GM12864 (cell line): Measurements from ENCODE around the gene NQO2.
"Not testable (repeated sequence)": the region's sequence is repeated elsewhere in the genome, so short reads cannot be mapped to it uniquely, and the experiment has no call there.

Experiments
- DNase-seq: peaks from one replicate; pipeline ENCODE4 v3.0.0-alpha.2; 2011; ENCODE audit warnings: low read depth
- H3K4me3 ChIP-seq: 2 replicates; pipeline ENCODE4 v1.5.1; 2011; ENCODE audit warnings: mild to moderate bottlenecking, low read depth, low read length, control low read depth
- TF ChIP-seq, protein P1 (sequence below): IDR thresholded peaks from 2 replicates; pipeline ENCODE4 v1.5.1; 2011; ENCODE audit warnings: low read depth, mild to moderate bottlenecking, moderate library complexity, low read length, control low read depth, inconsistent platforms; ENCODE audit errors: missing control alignments

NQO2 gene

DNA sequence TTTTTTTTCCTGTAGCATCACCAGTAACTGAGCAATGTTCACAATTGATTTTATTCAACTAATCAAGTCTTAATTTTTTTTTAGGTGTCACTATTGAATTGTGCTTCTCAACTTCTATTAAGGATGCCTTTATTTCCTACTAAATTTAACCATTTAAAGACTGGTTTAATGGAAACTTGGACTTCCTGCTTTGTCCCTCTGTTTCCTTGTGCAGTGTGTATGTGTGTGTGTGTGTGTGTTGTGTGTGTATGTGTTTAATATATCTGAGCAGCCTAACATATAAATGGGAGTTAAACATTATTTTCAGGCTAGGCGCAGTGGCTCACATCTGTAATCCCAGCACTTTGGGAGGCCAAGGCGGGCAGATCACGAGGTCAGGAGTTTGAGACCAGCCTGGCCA lies 30.1 kb upstream of the NQO2 start:
- no peak overlapping the region for H3K4me3 ChIP-seq
- TF ChIP-seq, protein P1, sequence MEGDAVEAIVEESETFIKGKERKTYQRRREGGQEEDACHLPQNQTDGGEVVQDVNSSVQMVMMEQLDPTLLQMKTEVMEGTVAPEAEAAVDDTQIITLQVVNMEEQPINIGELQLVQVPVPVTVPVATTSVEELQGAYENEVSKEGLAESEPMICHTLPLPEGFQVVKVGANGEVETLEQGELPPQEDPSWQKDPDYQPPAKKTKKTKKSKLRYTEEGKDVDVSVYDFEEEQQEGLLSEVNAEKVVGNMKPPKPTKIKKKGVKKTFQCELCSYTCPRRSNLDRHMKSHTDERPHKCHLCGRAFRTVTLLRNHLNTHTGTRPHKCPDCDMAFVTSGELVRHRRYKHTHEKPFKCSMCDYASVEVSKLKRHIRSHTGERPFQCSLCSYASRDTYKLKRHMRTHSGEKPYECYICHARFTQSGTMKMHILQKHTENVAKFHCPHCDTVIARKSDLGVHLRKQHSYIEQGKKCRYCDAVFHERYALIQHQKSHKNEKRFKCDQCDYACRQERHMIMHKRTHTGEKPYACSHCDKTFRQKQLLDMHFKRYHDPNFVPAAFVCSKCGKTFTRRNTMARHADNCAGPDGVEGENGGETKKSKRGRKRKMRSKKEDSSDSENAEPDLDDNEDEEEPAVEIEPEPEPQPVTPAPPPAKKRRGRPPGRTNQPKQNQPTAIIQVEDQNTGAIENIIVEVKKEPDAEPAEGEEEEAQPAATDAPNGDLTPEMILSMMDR, result no peak
- no peak for DNase-seq

DNA sequence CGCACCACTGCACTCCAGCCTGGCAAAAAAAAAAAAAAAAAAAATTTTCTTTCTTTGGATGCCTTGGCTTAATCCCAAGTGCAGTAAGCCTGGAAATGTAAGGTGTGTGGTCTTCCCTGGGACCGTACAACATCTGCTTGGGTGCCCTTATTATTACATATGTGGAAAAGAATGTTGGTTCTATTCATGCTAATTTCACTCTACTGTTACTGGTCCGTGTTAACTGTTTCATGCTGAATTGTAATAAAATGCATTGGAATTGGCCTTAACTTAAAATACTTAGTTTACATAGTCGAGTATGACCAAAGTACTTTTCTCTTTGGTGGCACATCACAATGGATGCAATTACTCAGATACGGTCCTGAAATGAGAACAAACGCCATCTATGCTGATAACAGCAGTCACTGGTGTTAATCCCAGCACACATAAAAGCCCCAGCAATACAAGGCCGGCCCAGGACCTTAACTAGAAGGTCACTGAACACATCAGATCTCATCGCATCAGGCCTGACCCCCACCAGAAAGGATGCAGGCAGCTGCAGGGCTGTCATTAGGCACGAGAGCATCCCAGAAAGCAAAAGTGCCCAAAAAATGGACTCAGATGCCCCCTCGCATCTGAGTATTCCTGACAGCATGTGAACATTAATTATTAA lies 29.5 kb upstream of the NQO2 start:
- no peak overlapping the region for H3K4me3 ChIP-seq
- TF ChIP-seq, protein P1, result no peak
- DNase-seq, result no peak

DNA sequence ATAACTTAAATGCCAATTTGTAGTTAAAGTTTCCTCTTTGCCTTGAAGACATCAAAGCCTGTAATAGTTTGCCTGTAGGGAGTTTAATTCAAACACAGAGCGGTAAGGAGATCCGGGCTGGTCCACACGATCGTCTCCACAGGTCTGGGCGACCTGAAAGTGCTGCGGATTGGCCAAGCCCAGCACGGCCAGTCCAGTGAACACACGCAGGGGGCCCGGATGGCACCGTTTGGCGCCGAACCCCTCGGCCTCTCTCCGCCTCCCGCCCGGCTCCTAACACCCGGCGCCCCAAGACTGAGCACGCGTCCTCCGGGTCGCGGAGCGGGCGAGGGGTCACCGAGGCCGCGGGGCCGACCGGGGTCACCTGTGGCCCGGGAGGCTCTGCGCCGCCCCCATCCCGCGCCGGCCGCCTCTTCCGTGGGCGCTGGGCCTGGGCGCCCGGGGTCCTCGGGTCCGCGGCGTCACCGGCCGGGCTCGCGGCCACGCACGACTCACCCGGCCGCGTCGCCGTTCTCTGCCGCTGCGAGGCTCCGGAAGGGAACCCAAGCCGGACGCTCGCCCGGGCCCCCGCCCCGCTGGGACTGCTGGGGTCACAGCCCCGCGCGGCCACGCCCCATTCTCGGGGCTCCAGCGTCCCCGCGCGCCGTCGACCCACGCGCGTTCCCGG lies 28.8 kb upstream of the NQO2 start:
- DNase-seq, result no peak
- H3K4me3 ChIP-seq, result no peak overlapping the region
- TF ChIP-seq, protein P1, result no peak

DNA sequence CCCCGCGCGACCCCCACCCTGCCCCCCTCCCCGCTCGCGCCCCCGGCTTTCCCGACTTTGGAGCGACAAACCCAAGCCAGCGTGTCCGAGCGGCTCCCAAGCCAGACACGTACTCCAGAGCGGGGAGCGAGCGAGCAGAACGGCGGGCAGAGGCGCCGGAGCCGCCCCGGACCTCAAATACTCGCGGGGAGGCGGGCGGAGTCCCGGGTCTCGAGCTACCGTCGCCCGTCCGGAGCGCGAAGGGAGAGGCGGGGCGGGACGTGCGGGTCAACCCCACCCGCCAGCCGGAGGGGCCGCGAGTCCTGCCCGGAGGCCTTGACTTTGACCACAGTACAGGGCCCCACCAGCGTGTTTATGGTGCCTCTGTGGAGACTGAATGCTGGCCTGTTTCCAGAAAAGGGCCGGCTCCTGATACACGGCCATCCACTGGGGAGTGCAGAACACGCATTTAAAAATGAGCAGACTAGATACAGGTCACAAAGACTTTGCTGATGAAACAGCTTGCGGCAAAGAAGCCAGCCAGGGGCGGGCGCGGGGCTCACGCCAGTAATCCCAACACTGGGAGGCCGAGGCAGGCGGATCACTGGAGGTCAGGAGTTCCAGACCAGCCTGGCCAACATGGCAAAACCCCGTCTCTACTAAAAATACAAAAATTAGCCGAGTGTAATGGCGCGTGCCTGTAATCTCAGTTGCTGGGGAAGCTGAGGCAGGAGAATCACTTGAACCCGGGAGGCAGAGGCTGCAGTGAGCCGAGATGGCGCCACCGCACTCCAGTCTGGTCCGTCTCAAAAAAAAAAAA lies 28.1 kb upstream of the NQO2 start, which contains the start of gene SERPINB6:
Gene SERPINB6 (minus strand): TSS at position 148 of the 799 bp plus-strand sequence. CDS start 12,235 bp downstream, outside the sequence.
- H3K4me3 ChIP-seq, result no peak within 1 kb of the TSS
- TF ChIP-seq, protein P1, result no peak
- no peak for DNase-seq

DNA sequence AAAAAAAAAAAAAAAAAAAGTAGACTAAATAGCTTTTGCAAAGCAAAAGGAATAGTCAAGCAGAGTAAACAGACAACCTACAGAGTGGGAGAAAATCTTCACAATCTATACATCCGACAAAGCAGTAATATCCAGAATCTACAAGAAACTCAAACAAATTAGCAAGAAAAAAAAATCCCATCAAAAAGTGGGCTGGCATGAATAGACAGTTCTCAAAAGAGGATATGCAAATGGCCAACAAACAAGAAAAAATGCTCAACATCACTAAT lies 27.5 kb upstream of the NQO2 start:
- H3K4me3 ChIP-seq, DNase-seq: not testable (repeated sequence)

DNA sequence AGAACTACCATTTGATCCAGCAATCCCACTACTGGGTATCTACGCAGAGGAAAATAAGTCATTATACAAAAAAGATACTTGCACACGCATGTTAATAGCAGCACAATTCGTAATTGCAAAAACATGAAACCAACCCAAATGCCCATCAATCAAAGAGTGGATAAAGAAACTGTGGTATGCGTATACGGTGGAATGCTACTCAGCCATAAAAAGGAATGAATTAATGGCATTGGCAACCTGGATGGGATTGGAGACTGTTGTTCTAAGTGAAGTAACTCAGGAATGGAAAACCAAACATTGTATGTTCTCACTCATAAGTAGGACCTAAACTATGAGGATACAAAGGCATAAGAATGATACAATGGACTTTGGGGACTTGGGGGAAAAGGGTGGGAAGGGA lies 27.0 kb upstream of the NQO2 start:
- not testable (repeated sequence) for H3K4me3 ChIP-seq, DNase-seq

DNA sequence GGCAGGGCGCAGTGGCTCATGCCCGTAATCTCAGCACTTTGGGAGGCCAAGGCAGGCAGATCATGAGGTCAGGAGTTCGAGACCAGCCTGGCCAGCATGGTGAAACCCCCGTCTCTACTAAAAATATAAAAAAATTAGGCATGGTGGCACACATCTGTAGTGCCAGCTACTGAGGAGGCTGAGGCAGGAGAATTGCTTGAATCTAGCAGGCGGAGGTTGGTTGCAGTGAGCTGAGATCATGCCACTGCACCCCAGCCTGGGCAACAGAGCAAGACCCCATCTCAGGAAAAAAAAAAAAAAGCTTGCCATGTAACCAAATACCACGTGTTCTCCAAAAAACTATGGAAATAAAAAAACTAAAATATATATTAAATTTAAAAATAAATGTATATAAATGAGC lies 26.5 kb upstream of the NQO2 start:
- DNase-seq, H3K4me3 ChIP-seq: not testable (repeated sequence)

DNA sequence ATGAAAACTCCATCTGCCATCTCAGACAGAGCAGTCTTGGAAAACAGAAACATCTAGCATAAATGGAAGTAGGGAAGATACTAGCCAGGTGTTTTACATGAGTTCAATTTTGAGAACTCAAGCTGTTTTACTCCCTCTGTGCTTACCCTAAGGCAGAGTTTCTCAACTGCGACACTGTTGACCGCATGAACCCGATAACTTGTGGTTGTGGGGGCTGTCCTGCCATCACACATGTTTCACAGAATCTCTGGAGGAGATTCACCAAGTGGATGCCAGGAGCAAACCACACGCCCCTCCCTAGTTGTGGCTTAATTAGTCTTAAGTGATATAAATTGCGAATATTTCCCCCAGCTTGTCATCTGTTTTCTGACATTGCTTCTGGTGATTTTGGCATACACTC lies 26.0 kb upstream of the NQO2 start:
- TF ChIP-seq, protein P1, result no peak

More for the DNA sequence above, 26.0 kb upstream of the NQO2 start:
- DNase-seq, result no peak
- H3K4me3 ChIP-seq, result no peak overlapping the region
